Measurements from ENCODE around the gene ARMC7. TPM values are rescaled to one million over a fixed set of nuclear protein-coding genes. Genes with fewer than 3 reads are reported as not detected.

The ARMC7 gene
- total and polyA plus RNA-seq, 2 of the 13 experiments (the other 11 are each of a cell fraction or from before 2014, with no cell fraction given), result 3.9 to 4.2 TPM

DNA sequence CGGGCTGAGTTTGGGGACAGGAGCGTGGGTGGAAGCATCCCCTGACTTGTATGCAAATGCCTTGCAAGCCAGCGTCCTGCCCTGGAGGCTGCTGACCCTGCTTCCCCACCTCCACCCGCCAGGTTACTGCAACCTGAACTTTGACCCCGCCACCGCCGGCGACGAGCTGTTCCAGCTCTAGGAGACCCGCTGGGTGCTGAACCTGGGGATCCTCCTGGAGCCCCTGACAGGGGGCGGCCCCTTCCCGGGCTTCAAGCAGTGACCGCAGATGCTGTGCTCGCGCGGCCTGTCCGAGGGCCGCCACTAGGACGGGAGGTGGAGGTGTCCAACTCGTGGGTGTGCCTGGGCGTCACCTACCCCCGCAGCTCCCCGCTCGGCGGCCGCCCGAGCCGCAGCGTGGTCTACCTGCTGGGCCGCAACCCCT lies 32.7 kb upstream of the ARMC7 start (continued):
- TF ChIP-seq EED (CRISPR knock-in tag; IDR thresholded peaks at IDR 0.05) (peak; percentile 41; the same call in 1 of the 2 replicates), ZNF432 (CRISPR knock-in tag; IDR thresholded peaks at IDR 0.05; ENCODE audit: borderline replicate concordance) (no peak), ZNF816 (CRISPR knock-in tag; IDR thresholded peaks at IDR 0.05; ENCODE audit: borderline replicate concordance) (no peak), ZNF282 (IDR thresholded peaks at IDR 0.05; ENCODE audit: partially characterized antibody) (no peak), ZNF350 (CRISPR knock-in tag; IDR thresholded peaks at IDR 0.05; ENCODE audit: borderline replicate concordance, low read depth) (peak; percentile 72; the same call in 1 of the 2 replicates), ISX (CRISPR knock-in tag; conservative IDR thresholded peaks at IDR 0.05) (no peak), PATZ1 (CRISPR knock-in tag; IDR thresholded peaks at IDR 0.05) (peak; percentile 74; the same call in 1 of the 2 replicates), CBX1 (IDR thresholded peaks at IDR 0.05; ENCODE audit: low read depth) (no peak), DBP (CRISPR knock-in tag; IDR thresholded peaks at IDR 0.05; ENCODE audit: not compliant biosample characterization) (no peak), ZNF446 (CRISPR knock-in tag; IDR thresholded peaks at IDR 0.05) (no peak), HOXA5 (CRISPR knock-in tag; IDR thresholded peaks at IDR 0.05) (no peak), FLYWCH1 (CRISPR knock-in tag; IDR thresholded peaks at IDR 0.05) (no peak), KLF15 (CRISPR knock-in tag; IDR thresholded peaks at IDR 0.05; ENCODE audit: borderline replicate concordance) (no peak; the same call in 1 of the 2 replicates), KMT2B (CRISPR knock-in tag; IDR thresholded peaks at IDR 0.05) (no peak; the same call in 1 of the 2 replicates), ZNF652 (CRISPR knock-in tag; IDR thresholded peaks at IDR 0.05; ENCODE audit: borderline replicate concordance, low read depth) (no peak), IRF9 (CRISPR knock-in tag; IDR thresholded peaks at IDR 0.05; ENCODE audit: borderline replicate concordance) (no peak)
- TF ChIP-seq, protein P1, sequence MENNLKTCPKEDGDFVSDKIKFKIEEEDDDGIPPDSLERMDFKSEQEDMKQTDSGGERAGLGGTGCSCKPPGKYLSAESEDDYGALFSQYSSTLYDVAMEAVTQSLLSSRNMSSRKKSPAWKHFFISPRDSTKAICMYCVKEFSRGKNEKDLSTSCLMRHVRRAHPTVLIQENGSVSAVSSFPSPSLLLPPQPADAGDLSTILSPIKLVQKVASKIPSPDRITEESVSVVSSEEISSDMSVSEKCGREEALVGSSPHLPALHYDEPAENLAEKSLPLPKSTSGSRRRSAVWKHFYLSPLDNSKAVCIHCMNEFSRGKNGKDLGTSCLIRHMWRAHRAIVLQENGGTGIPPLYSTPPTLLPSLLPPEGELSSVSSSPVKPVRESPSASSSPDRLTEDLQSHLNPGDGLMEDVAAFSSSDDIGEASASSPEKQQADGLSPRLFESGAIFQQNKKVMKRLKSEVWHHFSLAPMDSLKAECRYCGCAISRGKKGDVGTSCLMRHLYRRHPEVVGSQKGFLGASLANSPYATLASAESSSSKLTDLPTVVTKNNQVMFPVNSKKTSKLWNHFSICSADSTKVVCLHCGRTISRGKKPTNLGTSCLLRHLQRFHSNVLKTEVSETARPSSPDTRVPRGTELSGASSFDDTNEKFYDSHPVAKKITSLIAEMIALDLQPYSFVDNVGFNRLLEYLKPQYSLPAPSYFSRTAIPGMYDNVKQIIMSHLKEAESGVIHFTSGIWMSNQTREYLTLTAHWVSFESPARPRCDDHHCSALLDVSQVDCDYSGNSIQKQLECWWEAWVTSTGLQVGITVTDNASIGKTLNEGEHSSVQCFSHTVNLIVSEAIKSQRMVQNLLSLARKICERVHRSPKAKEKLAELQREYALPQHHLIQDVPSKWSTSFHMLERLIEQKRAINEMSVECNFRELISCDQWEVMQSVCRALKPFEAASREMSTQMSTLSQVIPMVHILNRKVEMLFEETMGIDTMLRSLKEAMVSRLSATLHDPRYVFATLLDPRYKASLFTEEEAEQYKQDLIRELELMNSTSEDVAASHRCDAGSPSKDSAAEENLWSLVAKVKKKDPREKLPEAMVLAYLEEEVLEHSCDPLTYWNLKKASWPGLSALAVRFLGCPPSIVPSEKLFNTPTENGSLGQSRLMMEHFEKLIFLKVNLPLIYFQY (CRISPR knock-in tag; IDR thresholded peaks at IDR 0.05; ENCODE audit: borderline replicate concordance), result no peak
- TF ChIP-seq, protein P2, sequence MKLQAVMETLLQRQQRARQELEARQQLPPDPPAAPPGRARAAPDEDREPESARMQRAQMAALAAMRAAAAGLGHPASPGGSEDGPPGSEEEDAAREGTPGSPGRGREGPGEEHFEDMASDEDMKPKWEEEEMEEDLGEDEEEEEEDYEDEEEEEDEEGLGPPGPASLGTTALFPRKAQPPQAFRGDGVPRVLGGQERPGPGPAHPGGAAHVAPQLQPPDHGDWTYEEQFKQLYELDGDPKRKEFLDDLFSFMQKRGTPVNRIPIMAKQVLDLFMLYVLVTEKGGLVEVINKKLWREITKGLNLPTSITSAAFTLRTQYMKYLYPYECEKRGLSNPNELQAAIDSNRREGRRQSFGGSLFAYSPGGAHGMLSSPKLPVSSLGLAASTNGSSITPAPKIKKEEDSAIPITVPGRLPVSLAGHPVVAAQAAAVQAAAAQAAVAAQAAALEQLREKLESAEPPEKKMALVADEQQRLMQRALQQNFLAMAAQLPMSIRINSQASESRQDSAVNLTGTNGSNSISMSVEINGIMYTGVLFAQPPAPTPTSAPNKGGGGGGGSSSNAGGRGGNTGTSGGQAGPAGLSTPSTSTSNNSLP (IDR thresholded peaks at IDR 0.05; ENCODE audit: low read depth, low read length), result no peak
- TF ChIP-seq, protein P3, sequence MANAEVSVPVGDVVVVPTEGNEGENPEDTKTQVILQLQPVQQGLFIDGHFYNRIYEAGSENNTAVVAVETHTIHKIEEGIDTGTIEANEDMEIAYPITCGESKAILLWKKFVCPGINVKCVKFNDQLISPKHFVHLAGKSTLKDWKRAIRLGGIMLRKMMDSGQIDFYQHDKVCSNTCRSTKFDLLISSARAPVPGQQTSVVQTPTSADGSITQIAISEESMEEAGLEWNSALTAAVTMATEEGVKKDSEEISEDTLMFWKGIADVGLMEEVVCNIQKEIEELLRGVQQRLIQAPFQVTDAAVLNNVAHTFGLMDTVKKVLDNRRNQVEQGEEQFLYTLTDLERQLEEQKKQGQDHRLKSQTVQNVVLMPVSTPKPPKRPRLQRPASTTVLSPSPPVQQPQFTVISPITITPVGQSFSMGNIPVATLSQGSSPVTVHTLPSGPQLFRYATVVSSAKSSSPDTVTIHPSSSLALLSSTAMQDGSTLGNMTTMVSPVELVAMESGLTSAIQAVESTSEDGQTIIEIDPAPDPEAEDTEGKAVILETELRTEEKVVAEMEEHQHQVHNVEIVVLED (CRISPR knock-in tag; IDR thresholded peaks at IDR 0.05; ENCODE audit: borderline replicate concordance), result 0 out of 2 replicates have a peak, but pooled peaks have one; percentile 10
